Ovary (tissue), 3 donors: ENCODE results near the gene HERPUD2.

Experiments
- EP300 ChIP-seq: sonication (generic); formaldehyde crosslinking; IDR thresholded peaks from one replicate; pipeline ENCODE4 v1.6.1; 2017; ENCODE audit warnings: antibody characterized with exemption
- POLR2A ChIP-seq: fragments of 450-650 bp; IDR thresholded peaks from one replicate; pipeline ENCODE4 v1.6.1; 2017; ENCODE audit warnings: antibody characterized with exemption, mild to moderate bottlenecking, moderate library complexity
- TF ChIP-seq, protein P1 (sequence below), 3 donors: fragments of 450-650 bp in 2 of 3; fragments of 200-600 bp in 1 of 3; IDR thresholded peaks; one replicate each; pipeline versions ENCODE4 v1.5.1 to v1.8.0; 2016 to 2022; ENCODE audit warnings: antibody characterized with exemption in 3 of 3, mild to moderate bottlenecking in 1 of 3
- donor health status: DM: no; HTN: no; CAD: no.

DNA sequence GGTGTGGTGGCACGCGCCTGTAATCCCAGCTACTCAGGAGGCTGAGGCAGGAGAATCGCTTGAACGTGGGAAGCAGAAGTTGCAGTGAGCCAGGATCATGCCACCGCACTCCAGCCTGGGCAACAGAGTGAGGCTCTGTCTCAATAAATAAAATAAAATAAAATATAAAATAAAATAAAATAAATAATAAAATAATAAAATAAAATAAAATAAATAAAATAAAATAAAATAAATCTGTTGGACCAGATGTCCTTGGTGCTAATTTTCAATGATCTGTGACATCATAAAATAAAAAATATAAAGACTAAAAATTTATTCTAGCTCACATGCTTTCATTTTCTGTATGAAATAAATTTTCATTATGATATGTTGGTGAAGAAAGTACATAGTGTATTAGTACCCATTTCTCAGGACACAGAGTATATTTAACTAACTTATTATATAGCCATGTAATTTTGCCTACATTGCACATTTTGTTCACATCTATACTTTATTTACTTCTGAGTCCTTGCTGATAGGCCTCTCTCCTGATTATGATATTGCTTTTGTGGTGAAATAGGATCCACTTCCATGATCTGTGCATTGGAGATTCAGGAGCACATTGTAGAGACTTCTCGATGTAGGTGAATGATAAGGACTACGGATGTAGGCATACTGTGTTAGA is 17.8 kb upstream of the HERPUD2 start:
- TF ChIP-seq POLR2A (no peak), EP300 (no peak)
- TF ChIP-seq, protein P1, sequence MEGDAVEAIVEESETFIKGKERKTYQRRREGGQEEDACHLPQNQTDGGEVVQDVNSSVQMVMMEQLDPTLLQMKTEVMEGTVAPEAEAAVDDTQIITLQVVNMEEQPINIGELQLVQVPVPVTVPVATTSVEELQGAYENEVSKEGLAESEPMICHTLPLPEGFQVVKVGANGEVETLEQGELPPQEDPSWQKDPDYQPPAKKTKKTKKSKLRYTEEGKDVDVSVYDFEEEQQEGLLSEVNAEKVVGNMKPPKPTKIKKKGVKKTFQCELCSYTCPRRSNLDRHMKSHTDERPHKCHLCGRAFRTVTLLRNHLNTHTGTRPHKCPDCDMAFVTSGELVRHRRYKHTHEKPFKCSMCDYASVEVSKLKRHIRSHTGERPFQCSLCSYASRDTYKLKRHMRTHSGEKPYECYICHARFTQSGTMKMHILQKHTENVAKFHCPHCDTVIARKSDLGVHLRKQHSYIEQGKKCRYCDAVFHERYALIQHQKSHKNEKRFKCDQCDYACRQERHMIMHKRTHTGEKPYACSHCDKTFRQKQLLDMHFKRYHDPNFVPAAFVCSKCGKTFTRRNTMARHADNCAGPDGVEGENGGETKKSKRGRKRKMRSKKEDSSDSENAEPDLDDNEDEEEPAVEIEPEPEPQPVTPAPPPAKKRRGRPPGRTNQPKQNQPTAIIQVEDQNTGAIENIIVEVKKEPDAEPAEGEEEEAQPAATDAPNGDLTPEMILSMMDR (IDR thresholded peaks at IDR 0.05) = no peak
